GM18951 (cell line): ENCODE results near the gene USP19.
A peak's percentile ranks its signal among the peaks of the same experiment; 100 is the strongest.

ENCODE experiments used
- POLR2A ChIP-seq: IDR thresholded peaks from 4 replicates; pipeline ENCODE4 v1.6.1; 2011; ENCODE audit warnings: mild to moderate bottlenecking; ENCODE audit not compliant: insufficient read length, insufficient read depth; ENCODE audit errors: extremely low read depth
- in situ Hi-C: fragments of 300-500 bp; cut with MboI; formaldehyde crosslinking; loops from one replicate; pipeline ENCODE4 v1.12.0; 2022; ENCODE audit warnings: low sequenced_read_pairs, mixed read lengths, inconsistent platforms; ENCODE audit not compliant: unreplicated experiment

The USP19 gene

DNA sequence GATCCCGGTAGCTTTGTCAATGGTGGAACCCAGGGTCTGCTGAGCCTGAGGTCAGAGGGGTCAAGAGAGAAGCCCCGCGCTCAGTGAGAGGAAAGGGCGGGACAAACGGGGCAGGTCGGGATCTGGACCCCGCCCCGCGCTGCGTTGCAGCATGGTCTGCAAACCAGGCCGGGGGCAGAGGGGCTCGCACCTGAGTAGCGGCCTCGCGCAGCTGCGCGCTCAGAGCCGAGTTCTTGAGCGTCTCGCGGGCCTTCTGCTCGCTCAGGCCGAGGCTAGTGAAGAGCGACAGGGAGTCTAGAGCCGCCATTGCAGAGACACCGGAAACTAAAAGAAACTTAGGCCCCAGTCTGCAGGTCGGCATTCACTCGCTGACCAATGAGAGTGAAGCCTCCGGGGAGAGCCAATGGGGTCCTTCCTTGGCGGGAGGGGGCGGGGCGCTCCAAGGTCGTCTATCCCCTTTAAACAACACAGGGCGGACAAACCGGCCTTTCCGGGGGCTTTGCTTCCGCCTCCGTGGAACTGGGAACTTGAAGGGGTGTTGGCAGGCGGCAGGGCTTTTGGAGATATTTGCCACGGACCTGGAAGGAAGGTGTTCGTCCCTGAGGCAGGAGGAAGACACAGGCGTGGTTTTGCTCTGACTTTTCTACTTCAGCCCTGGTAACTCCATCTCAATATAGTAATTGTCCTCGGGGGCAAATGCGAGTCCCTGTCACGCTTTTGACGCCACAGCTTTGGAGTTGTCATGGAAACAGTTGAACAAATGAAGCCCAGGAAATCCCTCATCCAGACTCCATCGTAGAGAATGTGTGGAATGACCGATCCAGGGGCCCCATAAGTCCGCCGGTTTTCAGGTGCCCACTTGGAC is 16.0 kb downstream of the USP19 start, which contains the start of gene QARS1:
QARS1 (minus strand) TSS at position 331 of the 865 bp plus-strand sequence; CDS start at position 307, 24 bp downstream.
- in situ Hi-C loops = no loop called here
- peak; percentile 86 for TF ChIP-seq POLR2A

DNA sequence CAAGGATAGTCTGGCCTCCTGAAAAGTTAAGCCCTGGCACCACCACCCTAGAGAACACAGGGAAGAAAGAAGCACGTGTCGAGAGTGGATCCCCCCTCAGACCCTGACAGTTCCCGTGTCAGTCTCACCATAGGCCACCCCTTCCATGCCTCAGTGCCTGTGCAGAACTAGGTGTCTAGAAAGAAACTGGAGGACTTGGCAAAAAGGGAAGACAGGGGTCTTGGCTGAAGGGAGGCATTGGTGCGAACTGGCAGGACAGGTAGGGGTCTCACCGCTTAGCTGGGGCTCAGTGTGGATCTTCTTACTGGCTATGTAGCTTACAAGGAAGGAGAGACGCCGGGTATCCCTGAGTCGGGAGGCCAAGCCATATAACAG is 16.6 kb downstream of the USP19 start:
- in situ Hi-C loops = no loop called here
- no peak for TF ChIP-seq POLR2A

DNA sequence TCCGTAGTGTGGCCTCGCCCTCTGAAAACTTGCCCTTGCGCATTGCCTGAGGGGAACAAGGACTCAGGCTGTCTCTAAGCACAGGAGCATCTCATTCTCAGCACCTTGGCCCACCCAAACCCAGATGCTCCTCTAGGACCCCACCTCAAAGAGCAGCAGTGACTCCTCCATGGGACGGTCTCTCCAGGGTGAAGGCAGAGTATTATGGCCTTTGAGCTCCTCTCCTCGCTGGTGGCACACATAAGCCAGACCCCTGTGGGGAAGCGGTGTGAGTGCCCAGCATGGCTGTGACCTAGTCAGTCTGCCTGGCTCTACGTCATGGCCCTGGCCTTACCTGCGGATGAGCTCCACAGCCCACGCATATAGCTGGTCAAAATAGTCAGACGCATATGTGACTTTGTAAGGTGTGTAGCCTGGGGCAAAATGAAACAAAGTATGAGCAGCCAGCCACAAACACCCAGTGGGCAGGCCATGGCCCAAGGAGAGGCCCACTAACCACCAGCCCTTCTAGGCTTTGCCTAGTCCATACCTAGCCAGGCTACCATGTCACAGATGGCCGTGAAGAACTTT is 20.5 kb downstream of the USP19 start:
- TF ChIP-seq POLR2A = no peak
- in situ Hi-C loops = no loop called here

DNA sequence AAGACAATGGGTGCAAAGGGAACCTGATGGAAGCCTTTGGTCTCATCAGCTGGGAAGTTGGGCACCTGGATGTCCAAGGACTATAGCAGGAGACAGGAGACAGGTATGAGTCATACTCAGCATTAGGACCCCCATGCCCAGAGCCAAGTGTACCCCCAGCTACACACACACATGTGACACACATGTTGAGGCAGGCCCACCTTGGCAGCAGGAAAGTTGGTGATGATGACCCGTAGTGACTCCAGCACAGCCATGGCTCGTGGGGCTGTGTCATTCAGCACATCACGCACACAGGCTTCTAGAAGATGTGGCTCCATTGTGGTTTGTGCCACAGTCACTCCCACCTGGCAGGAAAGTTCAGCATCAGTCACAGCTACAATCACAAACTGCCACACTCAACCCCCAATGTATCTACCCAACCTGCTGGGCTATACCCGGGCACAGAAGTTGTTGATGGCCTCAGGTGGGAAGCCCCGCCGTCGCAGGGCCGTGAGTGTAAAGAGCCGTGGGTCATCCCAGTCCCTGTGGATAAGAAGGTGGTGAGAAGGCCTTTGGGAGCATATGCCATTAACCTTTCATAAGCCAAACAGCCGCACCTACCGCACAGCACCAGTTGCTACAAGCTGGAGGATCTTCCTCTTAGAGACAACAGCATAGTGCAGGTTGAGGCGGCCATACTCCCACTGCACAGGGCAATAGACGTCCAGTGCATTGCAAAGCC is 21.6 kb downstream of the USP19 start:
- TF ChIP-seq POLR2A = no peak
- in situ Hi-C loops = no loop called here

DNA sequence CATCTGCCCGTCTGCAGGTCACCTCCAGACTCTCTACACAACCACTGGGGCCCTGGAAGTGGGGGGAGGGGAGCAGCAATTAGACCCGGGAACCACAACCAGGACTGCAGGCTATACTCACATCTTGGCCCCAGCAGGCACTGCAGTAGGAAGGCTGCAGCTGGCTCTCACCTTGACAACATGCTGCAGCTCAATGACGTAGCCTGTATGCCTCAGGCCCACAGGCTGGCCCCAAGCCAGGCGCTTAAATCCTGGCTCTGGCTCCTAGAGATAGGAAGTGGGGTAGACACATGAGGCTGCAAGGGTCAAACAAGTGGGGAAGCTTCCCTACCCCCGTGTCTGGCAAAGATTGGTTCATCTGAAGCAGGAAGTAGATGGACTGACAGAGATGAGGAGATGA is 22.2 kb downstream of the USP19 start:
- in situ Hi-C loops = no loop called here
- TF ChIP-seq POLR2A = no peak

DNA sequence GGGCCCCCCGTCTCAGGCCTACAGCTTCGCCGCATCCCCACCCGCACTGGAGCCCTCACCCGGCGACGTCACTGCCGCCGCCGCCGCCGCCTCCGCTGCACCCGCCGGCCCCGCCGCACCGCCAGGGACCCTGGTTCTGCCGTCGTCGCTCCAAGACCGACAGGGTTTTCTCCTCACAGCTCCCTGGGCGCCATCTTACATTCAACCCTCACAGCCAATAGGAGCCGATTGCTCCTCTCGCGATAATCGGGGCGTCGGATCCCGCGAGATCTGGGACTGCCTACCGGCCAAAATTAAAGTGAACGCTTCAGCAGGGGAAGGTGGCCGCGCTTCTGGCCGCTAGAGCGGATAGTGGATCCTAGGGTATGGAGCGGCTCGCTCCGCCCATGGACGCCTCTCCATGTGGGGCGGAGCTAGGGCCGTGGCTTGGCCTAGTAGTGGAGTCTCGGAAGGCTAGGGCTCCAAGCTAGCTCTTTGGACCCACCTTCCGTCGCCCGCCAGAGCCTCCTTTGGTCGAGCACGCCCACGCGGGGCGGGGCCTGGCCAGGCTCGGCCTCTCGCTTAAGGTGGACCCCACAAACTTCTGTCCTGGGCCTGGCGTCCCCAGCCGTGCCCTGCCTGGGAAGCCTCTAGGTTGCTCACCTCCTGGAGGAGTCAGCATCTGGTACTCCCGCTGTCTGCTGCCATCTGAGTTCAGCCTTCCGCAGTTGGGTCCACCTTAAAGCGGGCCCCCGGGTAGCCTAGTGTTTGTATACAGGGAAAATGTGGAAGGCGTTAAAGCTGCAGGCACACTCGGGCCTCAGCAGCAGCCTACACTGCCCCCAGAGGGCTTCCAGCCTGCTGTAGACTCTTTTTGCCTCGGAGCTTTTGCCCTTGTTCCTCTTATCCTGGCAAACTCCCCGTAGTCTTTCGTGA is 26.5 kb downstream of the USP19 start, which contains the start of gene QRICH1:
QRICH1 (minus strand) TSS at position 219 of the 915 bp plus-strand sequence. CDS start 17,054 bp downstream, outside the sequence.
- peak; percentile 78 for TF ChIP-seq POLR2A
- in situ Hi-C loops = no loop called here

DNA sequence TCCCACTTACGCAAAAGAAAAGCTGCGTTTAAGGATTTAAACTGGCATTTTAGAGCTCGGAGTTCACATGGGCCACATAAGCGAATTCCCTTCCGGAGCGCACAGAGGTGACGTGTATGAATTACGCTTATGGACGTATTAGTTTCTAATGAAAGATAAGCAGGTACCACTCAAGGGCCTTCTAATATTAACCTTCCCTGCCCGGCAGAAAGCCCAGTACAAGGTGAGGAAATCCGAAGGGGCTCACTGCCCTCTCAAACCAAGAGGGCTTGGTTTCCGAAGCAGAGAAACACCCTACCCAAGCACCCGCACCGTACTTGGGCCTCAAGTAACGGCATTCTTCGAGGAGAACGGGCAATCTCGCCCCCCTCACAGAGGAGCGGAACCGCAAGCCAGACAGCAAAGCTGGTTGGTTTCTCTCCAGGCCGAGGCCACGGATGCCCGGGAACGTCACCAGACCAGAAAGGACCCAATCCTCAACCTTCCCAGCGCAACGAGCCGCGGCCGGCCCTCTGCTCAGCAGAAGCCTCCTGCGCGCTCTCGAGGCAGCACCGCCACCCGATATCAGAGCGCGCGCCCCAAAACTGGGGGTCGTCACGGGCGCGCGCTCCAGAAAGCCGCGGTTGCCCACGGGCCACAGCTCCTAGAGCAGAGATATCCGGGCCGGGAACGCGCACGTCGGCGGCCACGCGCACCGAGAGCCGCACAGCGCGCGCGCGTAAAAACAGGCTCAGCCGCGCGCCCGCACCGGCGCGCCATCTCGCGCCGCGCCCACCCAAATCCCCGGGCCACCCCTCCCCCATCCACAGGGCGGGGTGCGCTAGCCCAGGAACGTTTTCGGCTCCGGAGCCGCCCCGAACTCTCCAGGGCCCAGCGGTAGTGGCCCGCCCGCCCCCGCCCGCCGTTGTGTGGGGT is 27.4 kb downstream of the USP19 start:
- in situ Hi-C loops = no loop called here
- TF ChIP-seq POLR2A = no peak

DNA sequence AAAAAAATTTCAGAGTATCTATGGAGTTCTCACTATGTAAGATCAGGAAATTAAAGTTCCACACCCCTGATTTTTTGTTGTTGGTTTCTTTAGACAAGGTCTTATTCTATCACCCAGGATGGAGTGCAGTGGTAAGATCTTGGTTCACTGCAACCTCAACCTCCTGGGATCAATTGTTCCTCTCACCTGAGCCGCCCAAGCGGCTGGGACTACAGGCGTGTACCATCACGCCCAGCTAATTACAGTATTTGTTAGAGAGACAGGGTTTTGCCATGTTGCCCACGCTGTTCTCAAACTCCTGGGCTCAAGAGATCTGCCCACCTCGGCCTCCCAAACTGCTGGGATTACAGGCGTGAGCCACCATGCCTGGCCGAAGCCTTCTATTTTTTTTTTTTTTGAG is 39.2 kb downstream of the USP19 start:
- TF ChIP-seq POLR2A = no peak
- in situ Hi-C loops = no loop called here

DNA sequence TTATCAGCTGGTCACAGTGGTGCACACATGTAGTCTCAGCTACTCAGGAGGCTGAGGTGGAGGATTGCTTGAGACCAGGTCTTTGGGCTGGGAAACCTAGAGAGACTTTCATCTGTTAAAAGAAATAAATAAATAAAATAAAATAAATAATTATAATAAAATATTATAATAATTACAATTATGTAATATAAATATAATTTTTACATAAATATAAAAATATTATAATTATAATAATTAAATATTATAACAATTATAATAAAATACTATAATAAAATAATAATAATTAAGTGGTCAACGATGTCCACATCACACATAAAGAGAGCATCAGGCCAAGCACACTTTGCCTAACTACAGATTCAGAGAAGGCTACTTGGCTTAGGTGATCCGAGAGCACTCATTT is 41.4 kb downstream of the USP19 start:
- in situ Hi-C loops = no loop called here
- no peak for TF ChIP-seq POLR2A

DNA sequence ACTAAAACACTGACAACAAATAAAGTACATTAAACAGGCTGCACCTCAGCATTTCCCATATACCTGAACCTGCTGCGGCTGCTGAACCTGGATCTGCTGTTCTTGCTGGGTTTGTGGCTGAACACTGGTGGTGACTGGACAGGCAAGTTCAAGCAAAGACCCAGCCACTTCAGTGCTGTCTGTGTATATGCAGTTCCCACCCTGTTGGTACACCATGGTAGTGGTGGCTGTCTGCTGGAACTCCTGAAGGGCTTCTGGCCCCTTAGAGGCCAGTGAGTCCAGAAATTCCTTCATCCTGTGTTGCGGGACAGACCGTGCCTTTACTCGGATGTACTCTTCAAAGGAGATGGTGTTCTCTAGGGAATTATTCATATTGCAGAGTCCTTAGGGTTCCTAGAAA is 44.0 kb downstream of the USP19 start:
- no peak for TF ChIP-seq POLR2A
- in situ Hi-C loops = no loop called here

DNA sequence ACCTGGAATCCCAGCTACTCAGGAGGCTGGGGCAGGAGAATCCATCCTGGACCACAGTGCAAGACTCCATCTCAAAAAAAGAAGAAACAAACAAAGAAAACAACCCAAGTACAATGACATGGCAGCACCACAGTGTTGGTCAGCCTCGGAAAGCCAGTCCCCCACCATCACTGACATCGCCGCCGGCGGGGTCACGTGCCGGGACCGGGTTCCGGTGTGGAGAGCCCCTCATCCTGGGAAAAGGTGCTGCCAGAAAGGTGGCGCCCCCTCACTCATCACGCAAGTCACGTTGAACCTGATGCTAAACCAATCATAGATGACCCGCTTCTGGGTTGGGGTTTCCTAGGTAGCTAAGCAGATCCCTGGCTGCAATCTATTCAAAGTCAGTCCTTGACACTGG is 44.5 kb downstream of the USP19 start:
- TF ChIP-seq POLR2A = no peak
- in situ Hi-C loops = no loop called here
